ENCODE results near the gene PRKCZ.

Gene PRKCZ

GRCh38 chr1:2098839-2099785 lies 48.9 kb downstream of the PRKCZ start:
- in situ Hi-C loops (cut with HindIII; ENCODE audit: low sequenced_read_pairs): no loop called here
- H3K4me3 ChIP-seq (ENCODE audit: low read depth, low read length): no peak overlapping the region
- no peak for TF ChIP-seq CTCF (IDR thresholded peaks at IDR 0.05; ENCODE audit: low read depth, low read length)
- no peak for DNase-seq (ENCODE audit: low read depth, low spot score)

- H3K4me3 ChIP-seq (ENCODE audit: low read depth, low read length): no peak overlapping the region
- TF ChIP-seq CTCF (IDR thresholded peaks at IDR 0.05; ENCODE audit: low read depth, low read length): no peak
- in situ Hi-C loops (cut with HindIII; ENCODE audit: low sequenced_read_pairs): no loop called here
- no peak for DNase-seq (ENCODE audit: low read depth, low spot score)
Measured at GRCh38 chr1:2099886-2100779, 49.9 kb downstream of the PRKCZ start.

GRCh38 chr1:2100780-2101108 lies 50.5 kb downstream of the PRKCZ start:
- in situ Hi-C loops (cut with HindIII; ENCODE audit: low sequenced_read_pairs): no loop called here
- H3K4me3 ChIP-seq (ENCODE audit: low read depth, low read length): no peak overlapping the region
- no peak for DNase-seq (ENCODE audit: low read depth, low spot score)

GRCh38 chr1:2101531-2101930 lies 51.3 kb downstream of the PRKCZ start:
- in situ Hi-C loops (cut with HindIII; ENCODE audit: low sequenced_read_pairs): no loop called here
- no peak for DNase-seq (ENCODE audit: low read depth, low spot score)
- no peak overlapping the region for H3K4me3 ChIP-seq (ENCODE audit: low read depth, low read length)
- TF ChIP-seq CTCF (IDR thresholded peaks at IDR 0.05; ENCODE audit: low read depth, low read length): no peak

More at GRCh38 chr1:2100780-2101108, 50.5 kb downstream of the PRKCZ start:
- TF ChIP-seq CTCF (IDR thresholded peaks at IDR 0.05; ENCODE audit: low read depth, low read length): no peak

- in situ Hi-C loops (cut with HindIII; ENCODE audit: low sequenced_read_pairs): no loop called here
- TF ChIP-seq CTCF (IDR thresholded peaks at IDR 0.05; ENCODE audit: low read depth, low read length): no peak
- no peak for DNase-seq (ENCODE audit: low read depth, low spot score)
- H3K4me3 ChIP-seq (ENCODE audit: low read depth, low read length): no peak overlapping the region
Measured at GRCh38 chr1:2101946-2102345, 51.7 kb downstream of the PRKCZ start.

GRCh38 chr1:2102753-2103152 lies 52.5 kb downstream of the PRKCZ start:
- H3K4me3 ChIP-seq (ENCODE audit: low read depth, low read length): no peak overlapping the region
- no peak for DNase-seq (ENCODE audit: low read depth, low spot score)
- in situ Hi-C loops (cut with HindIII; ENCODE audit: low sequenced_read_pairs): no loop called here
- TF ChIP-seq CTCF (IDR thresholded peaks at IDR 0.05; ENCODE audit: low read depth, low read length): no peak

Data from astrocyte of the spinal cord (primary cell).